HG03064 (cell line): ENCODE results near the gene LMX1B.

ENCODE experiments used
- ATAC-seq: cut with Tn5 transposase; IDR thresholded peaks from one replicate; pipeline ENCODE4 v1.9.1; 2021; ENCODE audit warnings: low read depth; ENCODE audit not compliant: unreplicated experiment

The LMX1B gene

GRCh38 chr9:126674365-126675146, 60.8 kb downstream of the LMX1B start:
- ATAC-seq: no peak

- ATAC-seq: no peak
Observed at GRCh38 chr9:126675147-126675467, 61.4 kb downstream of the LMX1B start.

GRCh38 chr9:126676102-126676684, 62.5 kb downstream of the LMX1B start:
- no peak for ATAC-seq

- ATAC-seq: no peak
Observed at GRCh38 chr9:126676685-126677143, 63.0 kb downstream of the LMX1B start.

- no peak for ATAC-seq
Observed at GRCh38 chr9:126677188-126678084, 63.7 kb downstream of the LMX1B start.

GRCh38 chr9:126678989-126679388, 65.3 kb downstream of the LMX1B start:
- ATAC-seq: no peak

GRCh38 chr9:126681336-126681735, 67.6 kb downstream of the LMX1B start:
- ATAC-seq: no peak

- ATAC-seq: no peak
Observed at GRCh38 chr9:126682113-126682810, 68.5 kb downstream of the LMX1B start.

GRCh38 chr9:126682928-126683697, 69.4 kb downstream of the LMX1B start:
- no peak for ATAC-seq

GRCh38 chr9:126683698-126684044, 69.9 kb downstream of the LMX1B start:
- ATAC-seq: no peak

- no peak for ATAC-seq
Observed at GRCh38 chr9:126684345-126684744, 70.6 kb downstream of the LMX1B start.

- ATAC-seq: no peak
Observed at GRCh38 chr9:126684965-126685465, 71.3 kb downstream of the LMX1B start.

- ATAC-seq: no peak
Observed at GRCh38 chr9:126687930-126688461, 74.3 kb downstream of the LMX1B start.

- ATAC-seq: no peak
Observed at GRCh38 chr9:126688617-126689016, 74.9 kb downstream of the LMX1B start.

- ATAC-seq: no peak
Observed at GRCh38 chr9:126689027-126689825, 75.5 kb downstream of the LMX1B start.

- no peak for ATAC-seq
Observed at GRCh38 chr9:126690431-126691051, 76.8 kb downstream of the LMX1B start.

GRCh38 chr9:126692041-126692758, 78.5 kb downstream of the LMX1B start:
- no peak for ATAC-seq
